Activated CD8-positive, alpha-beta T cell treated with anti-CD3 and anti-CD28 coated beads for 36 hours (primary cell): ENCODE results near the gene KRT12. TPM values are rescaled to one million over a fixed set of nuclear protein-coding genes. Genes with fewer than 3 reads are reported as not detected.

Source experiments
- ATAC-seq: fragments of 200-7000 bp; cut with Tn5 transposase; one replicate; pipeline ENCODE4 v1.10.0; 2021; ENCODE audit warnings: mild to moderate bottlenecking, moderate library complexity
- CTCF ChIA-PET: fragments of 350-600 bp; sonication (Branson Sonifier 250); formaldehyde crosslinking; loops from one replicate; lab custom pipeline; 2021; ENCODE audit warnings: antibody characterized with exemption; lab: Charles Lee
- POLR2A ChIA-PET: fragments of 350-600 bp; sonication (Branson Sonifier 250); formaldehyde crosslinking; loops from one replicate; lab custom pipeline; 2021; ENCODE audit warnings: antibody characterized with exemption; lab: Charles Lee
- DNase-seq: peaks from one replicate; pipeline ENCODE4 v3.0.0-alpha.2; 2020
- H3K27ac Mint-ChIP-seq: one replicate; pipeline ENCODE4 v1.8.0; 2021; ENCODE audit warnings: mild to moderate bottlenecking, mixed read lengths
- H3K27me3 Mint-ChIP-seq: one replicate; pipeline ENCODE4 v1.8.0; 2021; ENCODE audit warnings: mixed read lengths
- H3K36me3 Mint-ChIP-seq: one replicate; pipeline ENCODE4 v1.8.0; 2021; ENCODE audit warnings: low read depth, mixed read lengths
- H3K4me1 Mint-ChIP-seq: one replicate; pipeline ENCODE4 v1.8.0; 2021; ENCODE audit warnings: low read depth, mixed read lengths
- H3K4me3 Mint-ChIP-seq: one replicate; pipeline ENCODE4 v1.8.0; 2021; ENCODE audit warnings: mild to moderate bottlenecking, moderate library complexity, mixed read lengths
- H3K9me3 Mint-ChIP-seq: one replicate; pipeline ENCODE4 v1.8.0; 2021; ENCODE audit warnings: mixed read lengths
- intact Hi-C: fragments of 100-400 bp; cut with micrococcal nuclease; formaldehyde crosslinking; loops from one replicate; pipeline ENCODE4 v1.10.0; 2022
- total RNA-seq, 2 experiments: library from RNA; stranded (reverse); gene quantifications; one replicate each; pipeline ENCODE4 v1.2.3, GENCODE V29; 2021
- TF ChIP-seq, protein P1 (sequence below): fragments of 200-600 bp; IDR thresholded peaks from one replicate; pipeline ENCODE4 v1.8.0; 2022; ENCODE audit warnings: antibody characterized with exemption, mild to moderate bottlenecking

The KRT12 gene
- total RNA-seq, 2 experiments from 2014 or later: not detected

DNA sequence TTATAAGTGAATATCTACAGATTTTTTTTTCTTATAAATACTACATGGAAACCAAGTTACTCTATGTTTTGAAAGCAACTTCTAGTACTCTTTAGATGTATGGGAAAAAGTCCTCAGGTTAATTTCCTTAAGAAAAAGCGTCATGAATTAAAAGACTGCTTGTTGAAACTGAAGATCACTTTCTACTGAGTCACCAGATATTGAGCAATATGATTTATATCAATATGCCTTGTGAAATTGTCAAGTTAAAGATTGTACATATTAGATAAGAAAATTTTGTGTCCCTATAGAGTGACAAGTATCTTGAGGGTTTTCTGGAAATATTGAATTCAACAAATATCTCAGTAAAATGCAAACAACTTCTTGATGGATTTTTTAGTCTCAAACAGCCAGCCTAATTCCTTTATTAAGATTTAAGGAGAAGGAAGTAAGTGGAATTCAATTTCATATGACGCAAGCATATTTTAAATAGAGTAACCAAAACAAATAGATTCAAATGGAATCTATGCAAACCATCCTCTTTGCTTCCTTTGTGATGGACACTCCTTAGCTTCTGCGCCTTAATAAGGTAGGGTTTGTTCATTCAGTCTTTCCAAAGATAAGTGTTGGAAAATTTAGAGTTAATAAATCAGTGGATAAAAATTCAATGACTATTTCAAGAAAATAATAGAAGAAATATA, 16.6 kb downstream of the KRT12 start:
- TF ChIP-seq, protein P1, sequence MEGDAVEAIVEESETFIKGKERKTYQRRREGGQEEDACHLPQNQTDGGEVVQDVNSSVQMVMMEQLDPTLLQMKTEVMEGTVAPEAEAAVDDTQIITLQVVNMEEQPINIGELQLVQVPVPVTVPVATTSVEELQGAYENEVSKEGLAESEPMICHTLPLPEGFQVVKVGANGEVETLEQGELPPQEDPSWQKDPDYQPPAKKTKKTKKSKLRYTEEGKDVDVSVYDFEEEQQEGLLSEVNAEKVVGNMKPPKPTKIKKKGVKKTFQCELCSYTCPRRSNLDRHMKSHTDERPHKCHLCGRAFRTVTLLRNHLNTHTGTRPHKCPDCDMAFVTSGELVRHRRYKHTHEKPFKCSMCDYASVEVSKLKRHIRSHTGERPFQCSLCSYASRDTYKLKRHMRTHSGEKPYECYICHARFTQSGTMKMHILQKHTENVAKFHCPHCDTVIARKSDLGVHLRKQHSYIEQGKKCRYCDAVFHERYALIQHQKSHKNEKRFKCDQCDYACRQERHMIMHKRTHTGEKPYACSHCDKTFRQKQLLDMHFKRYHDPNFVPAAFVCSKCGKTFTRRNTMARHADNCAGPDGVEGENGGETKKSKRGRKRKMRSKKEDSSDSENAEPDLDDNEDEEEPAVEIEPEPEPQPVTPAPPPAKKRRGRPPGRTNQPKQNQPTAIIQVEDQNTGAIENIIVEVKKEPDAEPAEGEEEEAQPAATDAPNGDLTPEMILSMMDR: no peak
- H3K9me3 Mint-ChIP-seq: no peaks in the 10 kb centered on the region
- peaks cover 26% of the 10 kb centered on the region for H3K27me3 Mint-ChIP-seq
- POLR2A ChIA-PET: interaction anchor here (0.6 kb wide), 1 partner anchor 44 kb away, joined by 4 read pairs; no protein-coding TSS in a partner anchor
- no peak for DNase-seq
- CTCF ChIA-PET: interaction anchor here (1.5 kb wide), 1 partner anchor 813 kb away, joined by 4 read pairs; no protein-coding TSS in a partner anchor
- intact Hi-C loops: no loop called here
- no peak overlapping the region for H3K4me3 Mint-ChIP-seq
- no peaks in the 10 kb centered on the region for H3K36me3 Mint-ChIP-seq
- no peak overlapping the region for H3K27ac Mint-ChIP-seq
- H3K4me1 Mint-ChIP-seq: peaks cover 3% of the 10 kb centered on the region
- ATAC-seq: no peak

DNA sequence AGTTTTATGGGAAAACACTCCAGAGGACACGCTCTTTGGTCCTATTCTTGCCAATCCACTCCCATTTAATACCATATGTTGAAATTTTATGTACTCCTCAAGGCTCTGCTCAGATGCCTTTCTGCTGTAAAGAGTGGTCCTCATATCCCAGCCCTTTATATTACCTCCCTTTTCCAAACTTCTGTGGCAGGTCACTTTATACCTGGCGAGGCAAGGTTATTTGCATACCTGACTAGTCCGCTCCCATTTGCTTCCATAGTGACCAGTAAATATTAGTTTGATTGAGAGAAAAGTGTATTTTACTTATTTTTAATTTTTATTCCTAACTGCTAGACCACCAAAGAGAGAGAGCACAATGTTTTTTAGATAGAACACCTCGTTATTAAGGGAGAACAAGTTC, 17.3 kb downstream of the KRT12 start:
- ATAC-seq (no peak), DNase-seq (no peak)
- Mint-ChIP-seq H3K27me3 (peaks cover 29% of the 10 kb centered on the region), H3K27ac (no peak overlapping the region), H3K36me3 (no peaks in the 10 kb centered on the region), H3K4me1 (peaks cover 3% of the 10 kb centered on the region), H3K4me3 (no peak overlapping the region), H3K9me3 (no peaks in the 10 kb centered on the region)
- intact Hi-C loops: no loop called here
- CTCF ChIA-PET: no interaction called here
- POLR2A ChIA-PET: no interaction called here
- TF ChIP-seq, protein P1: no peak

DNA sequence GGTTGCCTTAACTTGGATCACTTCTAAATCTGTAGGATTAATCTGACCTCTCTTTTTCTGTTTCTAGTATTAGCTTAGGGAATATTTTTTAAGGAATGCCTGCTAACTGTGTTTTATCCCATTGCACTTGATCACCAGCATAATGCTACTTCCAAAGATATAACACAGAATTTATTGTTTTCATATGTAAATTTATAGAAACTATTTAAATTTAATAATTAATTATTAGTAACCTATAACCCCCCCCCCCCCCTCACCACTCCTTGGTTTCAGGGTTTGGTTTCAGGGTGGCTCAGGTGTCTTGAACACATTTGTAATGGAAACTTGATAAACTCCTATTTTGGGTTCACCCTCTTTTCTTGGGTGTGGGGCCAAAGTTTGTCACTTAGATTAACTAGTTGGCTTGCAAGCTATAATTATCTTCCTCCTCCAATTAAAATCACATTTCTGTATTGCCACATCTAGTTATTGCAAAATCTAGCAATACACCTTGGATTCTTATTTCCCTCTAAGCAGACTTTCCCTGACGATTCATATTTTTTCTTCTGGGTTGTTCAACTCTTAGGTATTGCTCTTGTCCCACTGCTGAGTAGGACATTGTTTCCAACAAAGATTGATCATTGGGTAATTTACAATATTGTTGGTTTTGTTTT, 18.3 kb downstream of the KRT12 start:
- DNase-seq (no peak), ATAC-seq (no peak)
- no peaks in the 10 kb centered on the region for H3K36me3 Mint-ChIP-seq
- H3K4me1 Mint-ChIP-seq: no peaks in the 10 kb centered on the region
- H3K27ac Mint-ChIP-seq: no peak overlapping the region
- H3K4me3 Mint-ChIP-seq: no peak overlapping the region
- intact Hi-C loops: no loop called here
- peaks cover 33% of the 10 kb centered on the region for H3K27me3 Mint-ChIP-seq
- ChIA-PET POLR2A (interaction anchor here (1.1 kb wide), 1 partner anchor 201 kb away, joined by 3 read pairs; the partner anchor contains the start of gene SMARCE1), CTCF (no interaction called here)
- no peaks in the 10 kb centered on the region for H3K9me3 Mint-ChIP-seq
- TF ChIP-seq, protein P1: no peak

DNA sequence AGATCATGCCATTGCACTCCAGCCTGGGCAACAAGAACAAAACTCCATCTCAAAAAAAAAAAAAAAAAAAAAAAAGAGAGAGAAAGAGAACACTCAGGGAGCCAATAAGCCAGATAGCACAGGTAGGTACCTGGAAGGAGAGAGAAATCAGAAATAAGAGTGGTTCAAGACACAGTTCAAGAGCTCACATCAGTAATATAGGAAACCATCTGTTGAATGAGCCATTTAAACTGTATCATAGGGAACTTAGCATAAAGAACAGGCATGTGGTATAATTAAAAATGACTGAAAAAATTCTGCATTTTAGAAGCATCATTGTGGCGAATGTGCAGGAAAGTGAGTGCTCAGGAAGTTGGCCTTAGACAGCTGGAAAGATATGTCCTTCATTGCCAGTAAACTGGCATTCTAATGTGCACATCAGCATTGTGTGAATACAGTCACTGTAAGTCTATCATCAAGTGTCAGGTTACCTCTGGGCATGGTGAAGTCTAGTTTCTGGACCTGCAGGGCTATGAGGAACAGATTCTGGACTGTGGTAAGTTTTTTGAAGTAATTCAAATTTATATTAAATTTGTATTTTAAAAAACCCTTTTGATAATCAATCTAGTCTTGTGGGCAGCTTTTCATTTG, 20.4 kb downstream of the KRT12 start:
- Mint-ChIP-seq H3K27me3 (peaks cover 28% of the 10 kb centered on the region), H3K4me3 (no peak overlapping the region), H3K27ac (no peak overlapping the region), H3K9me3 (no peaks in the 10 kb centered on the region), H3K36me3 (no peaks in the 10 kb centered on the region), H3K4me1 (no peaks in the 10 kb centered on the region)
- TF ChIP-seq, protein P1: no peak
- intact Hi-C loops: no loop called here
- no peak for ATAC-seq
- DNase-seq: no peak
- CTCF ChIA-PET: interaction anchor here (1.2 to 1.4 kb wide), 3 partner anchors 11 to 816 kb away, joined by 3 read pairs; no protein-coding TSS in a partner anchor
- POLR2A ChIA-PET: interaction anchor here (0.6 to 0.8 kb wide), 2 partner anchors 12 to 24 kb away, joined by 3 to 4 read pairs; partner anchors contain the start of gene KRT10
